ENCODE results near the gene PACS2. TPM values are rescaled to one million over a fixed set of nuclear protein-coding genes. Genes with fewer than 3 reads are reported as not detected.

Gene PACS2
- total and polyA plus RNA-seq, 5 donors from 2014 or later = 0.72 to 64.0 (median 2.1) TPM

- Mint-ChIP-seq H3K27me3 (no peaks in the 10 kb centered on the region), H3K27ac (no peak overlapping the region), H3K4me3 (no peak overlapping the region), H3K4me1 (peaks cover 2 to 9% (median 4%) of the 10 kb centered on the region in 4 donors), H3K9me3 (no peaks in the 10 kb centered on the region), H3K36me3 (no peaks in the 10 kb centered on the region)
- H3K4me1 ChIP-seq (ENCODE audit: control insufficient read depth, insufficient read depth, low read length, poor library complexity, severe bottlenecking) = no peaks in the 10 kb centered on the region
- ATAC-seq (ENCODE audit: low read depth in 2 of 2) (no peak), DNase-seq (no peak)
- no peaks in the 10 kb centered on the region for H3K27me3 ChIP-seq (ENCODE audit: control insufficient read depth, insufficient read depth, low read length)
- no peak overlapping the region for H3K4me3 ChIP-seq (ENCODE audit: low read depth, low read length)
- no peak overlapping the region for H3K27ac ChIP-seq (ENCODE audit: insufficient read depth, low read length, poor library complexity, severe bottlenecking)
- H3K36me3 ChIP-seq (ENCODE audit: control insufficient read depth, insufficient read depth, low read length) = no peaks in the 10 kb centered on the region
- no peaks in the 10 kb centered on the region for H3K9me3 ChIP-seq (ENCODE audit: control insufficient read depth in 2 of 2, low read length in 2 of 2)
Observed at GRCh38 chr14:105354541-105354940, 40.0 kb downstream of the PACS2 start.

DNA sequence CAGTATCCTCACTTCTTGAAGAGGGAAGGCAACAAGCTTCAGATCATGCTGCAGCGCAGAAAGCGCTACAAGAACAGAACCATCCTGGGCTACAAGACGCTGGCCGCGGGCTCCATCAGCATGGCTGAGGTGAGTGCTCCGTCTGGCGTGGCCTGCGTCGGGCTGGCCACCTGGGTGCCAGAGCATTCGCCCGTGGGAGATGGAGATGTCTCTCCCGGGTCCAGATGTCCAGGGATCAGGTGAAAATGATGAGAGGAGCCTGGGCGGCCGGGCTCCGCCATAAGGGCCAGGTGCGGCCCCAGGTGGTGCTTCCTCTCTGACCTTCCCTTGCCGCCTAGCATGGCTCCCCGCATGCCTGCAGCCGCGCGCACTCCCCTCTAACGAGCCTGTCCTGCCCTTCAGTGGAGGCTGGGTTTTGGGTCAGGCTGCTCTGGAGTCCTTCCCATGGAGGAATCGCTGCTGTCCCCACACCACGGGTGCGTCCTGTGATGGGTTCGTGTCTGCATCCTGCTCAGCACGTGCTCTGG is 40.6 kb downstream of the PACS2 start:
- no peaks in the 10 kb centered on the region for H3K4me1 ChIP-seq (ENCODE audit: control insufficient read depth, insufficient read depth, low read length, poor library complexity, severe bottlenecking)
- H3K4me3 Mint-ChIP-seq = no peak overlapping the region
- H3K4me1 Mint-ChIP-seq = peaks cover 2 to 9% (median 3%) of the 10 kb centered on the region in 4 donors
- H3K27me3 ChIP-seq (ENCODE audit: control insufficient read depth, insufficient read depth, low read length) = no peaks in the 10 kb centered on the region
- no peak overlapping the region for H3K27ac ChIP-seq (ENCODE audit: insufficient read depth, low read length, poor library complexity, severe bottlenecking)
- H3K27ac Mint-ChIP-seq = no peak overlapping the region
- no peaks in the 10 kb centered on the region for H3K27me3 Mint-ChIP-seq
- no peak overlapping the region for H3K4me3 ChIP-seq (ENCODE audit: low read depth, low read length)
- H3K9me3 Mint-ChIP-seq = no peaks in the 10 kb centered on the region
- H3K36me3 ChIP-seq (ENCODE audit: control insufficient read depth, insufficient read depth, low read length) = no peaks in the 10 kb centered on the region
- ATAC-seq (ENCODE audit: low read depth in 2 of 2) (no peak), DNase-seq (no peak)
- no peaks in the 10 kb centered on the region for H3K36me3 Mint-ChIP-seq
- no peaks in the 10 kb centered on the region for H3K9me3 ChIP-seq (ENCODE audit: control insufficient read depth in 2 of 2, low read length in 2 of 2)

- Mint-ChIP-seq H3K9me3 (no peaks in the 10 kb centered on the region), H3K4me3 (no peak overlapping the region), H3K27ac (peak overlapping the region in 1 of 3 donors; percentile 5), H3K4me1 (peaks cover 2 to 9% (median 3%) of the 10 kb centered on the region in 4 donors), H3K27me3 (no peaks in the 10 kb centered on the region), H3K36me3 (peaks cover 5% of the 10 kb centered on the region)
- no peak overlapping the region for H3K27ac ChIP-seq (ENCODE audit: insufficient read depth, low read length, poor library complexity, severe bottlenecking)
- H3K9me3 ChIP-seq (ENCODE audit: control insufficient read depth in 2 of 2, low read length in 2 of 2) = no peaks in the 10 kb centered on the region
- ATAC-seq (ENCODE audit: low read depth in 2 of 2) = no peak
- no peaks in the 10 kb centered on the region for H3K4me1 ChIP-seq (ENCODE audit: control insufficient read depth, insufficient read depth, low read length, poor library complexity, severe bottlenecking)
- H3K36me3 ChIP-seq (ENCODE audit: control insufficient read depth, insufficient read depth, low read length) = no peaks in the 10 kb centered on the region
- no peaks in the 10 kb centered on the region for H3K27me3 ChIP-seq (ENCODE audit: control insufficient read depth, insufficient read depth, low read length)
- H3K4me3 ChIP-seq (ENCODE audit: low read depth, low read length) = no peak overlapping the region
- no peak for DNase-seq
Observed at GRCh38 chr14:105355850-105356604, 41.5 kb downstream of the PACS2 start.

DNA sequence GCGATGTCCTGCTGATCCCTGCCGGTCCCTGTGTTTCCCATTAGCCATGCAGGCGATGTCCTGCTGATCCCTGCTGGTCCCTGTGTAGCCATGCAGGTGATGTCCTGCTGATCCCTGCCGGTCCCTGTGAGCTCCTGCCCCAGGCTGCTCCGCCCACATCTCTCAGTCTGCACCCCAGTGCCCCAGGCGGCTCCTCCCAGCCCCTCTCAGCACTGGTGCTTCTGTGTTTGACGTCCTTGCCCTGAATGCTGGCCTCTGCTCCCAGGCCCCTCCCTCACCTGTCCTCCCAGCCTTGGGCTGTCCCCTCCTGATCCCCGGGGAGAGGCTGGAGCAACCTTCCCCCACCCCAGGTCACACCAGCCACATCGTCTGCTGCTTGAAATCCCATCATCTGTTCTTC is 42.4 kb downstream of the PACS2 start:
- no peak for DNase-seq
- Histone ChIP-seq H3K27ac (ENCODE audit: insufficient read depth, low read length, poor library complexity, severe bottlenecking) (no peak overlapping the region), H3K9me3 (ENCODE audit: control insufficient read depth in 2 of 2, low read length in 2 of 2) (no peaks in the 10 kb centered on the region), H3K4me3 (ENCODE audit: low read depth, low read length) (no peak overlapping the region), H3K4me1 (ENCODE audit: control insufficient read depth, insufficient read depth, low read length, poor library complexity, severe bottlenecking) (no peaks in the 10 kb centered on the region), H3K27me3 (ENCODE audit: control insufficient read depth, insufficient read depth, low read length) (no peaks in the 10 kb centered on the region), H3K36me3 (ENCODE audit: control insufficient read depth, insufficient read depth, low read length) (no peaks in the 10 kb centered on the region)
- H3K36me3 Mint-ChIP-seq = peaks cover 6% of the 10 kb centered on the region
- no peak overlapping the region for H3K27ac Mint-ChIP-seq
- H3K9me3 Mint-ChIP-seq = no peaks in the 10 kb centered on the region
- ATAC-seq (ENCODE audit: low read depth in 2 of 2) = no peak
- H3K27me3 Mint-ChIP-seq = no peaks in the 10 kb centered on the region
- H3K4me1 Mint-ChIP-seq = peaks cover 2 to 3% (median 3%) of the 10 kb centered on the region in 4 donors
- H3K4me3 Mint-ChIP-seq = no peak overlapping the region

GRCh38 chr14:105357626-105358025 is 43.1 kb downstream of the PACS2 start:
- H3K9me3 Mint-ChIP-seq = no peaks in the 10 kb centered on the region
- H3K27me3 Mint-ChIP-seq = no peaks in the 10 kb centered on the region
- H3K4me3 Mint-ChIP-seq = no peak overlapping the region
- DNase-seq = no peak
- H3K4me1 Mint-ChIP-seq = no peaks in the 10 kb centered on the region
- Histone ChIP-seq H3K4me3 (ENCODE audit: low read depth, low read length) (no peak overlapping the region), H3K27ac (ENCODE audit: insufficient read depth, low read length, poor library complexity, severe bottlenecking) (no peak overlapping the region), H3K27me3 (ENCODE audit: control insufficient read depth, insufficient read depth, low read length) (no peaks in the 10 kb centered on the region), H3K4me1 (ENCODE audit: control insufficient read depth, insufficient read depth, low read length, poor library complexity, severe bottlenecking) (no peaks in the 10 kb centered on the region), H3K9me3 (ENCODE audit: control insufficient read depth in 2 of 2, low read length in 2 of 2) (no peaks in the 10 kb centered on the region), H3K36me3 (ENCODE audit: control insufficient read depth, insufficient read depth, low read length) (no peaks in the 10 kb centered on the region)
- no peak for ATAC-seq (ENCODE audit: low read depth in 2 of 2)
- H3K27ac Mint-ChIP-seq = peak overlapping the region in 1 of 3 donors; percentile 63
- peaks cover 6% of the 10 kb centered on the region for H3K36me3 Mint-ChIP-seq

GRCh38 chr14:105358140-105358846 is 43.7 kb downstream of the PACS2 start:
- H3K4me3 ChIP-seq (ENCODE audit: low read depth, low read length) = no peak overlapping the region
- H3K9me3 Mint-ChIP-seq = no peaks in the 10 kb centered on the region
- no peak for ATAC-seq (ENCODE audit: low read depth in 2 of 2)

GRCh38 chr14:105358943-105359342 is 44.4 kb downstream of the PACS2 start:
- H3K36me3 Mint-ChIP-seq = peaks cover 6% of the 10 kb centered on the region
- Histone ChIP-seq H3K36me3 (ENCODE audit: control insufficient read depth, insufficient read depth, low read length) (no peaks in the 10 kb centered on the region), H3K9me3 (ENCODE audit: control insufficient read depth in 2 of 2, low read length in 2 of 2) (no peaks in the 10 kb centered on the region), H3K4me3 (ENCODE audit: low read depth, low read length) (no peak overlapping the region), H3K27me3 (ENCODE audit: control insufficient read depth, insufficient read depth, low read length) (no peaks in the 10 kb centered on the region), H3K27ac (ENCODE audit: insufficient read depth, low read length, poor library complexity, severe bottlenecking) (no peak overlapping the region), H3K4me1 (ENCODE audit: control insufficient read depth, insufficient read depth, low read length, poor library complexity, severe bottlenecking) (no peaks in the 10 kb centered on the region)
- no peak overlapping the region for H3K4me3 Mint-ChIP-seq
- H3K27me3 Mint-ChIP-seq = no peaks in the 10 kb centered on the region
- peaks cover 0 to 5% (median 5%) of the 10 kb centered on the region in 4 donors for H3K4me1 Mint-ChIP-seq
- DNase-seq (no peak), ATAC-seq (ENCODE audit: low read depth in 2 of 2) (no peak)
- no peak overlapping the region for H3K27ac Mint-ChIP-seq
- H3K9me3 Mint-ChIP-seq = no peaks in the 10 kb centered on the region

More at GRCh38 chr14:105358140-105358846, 43.7 kb downstream of the PACS2 start:
- Mint-ChIP-seq H3K4me1 (peaks cover 0 to 1% (median 0%) of the 10 kb centered on the region in 4 donors), H3K27ac (no peak overlapping the region), H3K27me3 (no peaks in the 10 kb centered on the region), H3K36me3 (peaks cover 6% of the 10 kb centered on the region), H3K4me3 (no peak overlapping the region)
- no peaks in the 10 kb centered on the region for H3K27me3 ChIP-seq (ENCODE audit: control insufficient read depth, insufficient read depth, low read length)
- H3K4me1 ChIP-seq (ENCODE audit: control insufficient read depth, insufficient read depth, low read length, poor library complexity, severe bottlenecking) = no peaks in the 10 kb centered on the region
- no peak for DNase-seq
- H3K27ac ChIP-seq (ENCODE audit: insufficient read depth, low read length, poor library complexity, severe bottlenecking) = no peak overlapping the region
- H3K9me3 ChIP-seq (ENCODE audit: control insufficient read depth in 2 of 2, low read length in 2 of 2) = no peaks in the 10 kb centered on the region
- H3K36me3 ChIP-seq (ENCODE audit: control insufficient read depth, insufficient read depth, low read length) = no peaks in the 10 kb centered on the region

Data from CD4-positive, CD25-positive, alpha-beta regulatory T cell (primary cell).